ENCODE results near the gene VSIG2.

The VSIG2 gene

GRCh38 chr11:124763156-124763947, 11.3 kb upstream of the VSIG2 start:
- peak; percentile 76 for DNase-seq (ENCODE audit: low read depth)

GRCh38 chr11:124762624-124763155, 10.6 kb upstream of the VSIG2 start:
- DNase-seq (ENCODE audit: low read depth): no peak

GRCh38 chr11:124762105-124762623, 10.1 kb upstream of the VSIG2 start, which contains the start of gene ESAM:
Gene ESAM, minus strand, starts transcription at chr11:124762290. Its CDS starts 136 bp downstream, at chr11:124762154.
- peak; percentile 58 for DNase-seq (ENCODE audit: low read depth)

DNA sequence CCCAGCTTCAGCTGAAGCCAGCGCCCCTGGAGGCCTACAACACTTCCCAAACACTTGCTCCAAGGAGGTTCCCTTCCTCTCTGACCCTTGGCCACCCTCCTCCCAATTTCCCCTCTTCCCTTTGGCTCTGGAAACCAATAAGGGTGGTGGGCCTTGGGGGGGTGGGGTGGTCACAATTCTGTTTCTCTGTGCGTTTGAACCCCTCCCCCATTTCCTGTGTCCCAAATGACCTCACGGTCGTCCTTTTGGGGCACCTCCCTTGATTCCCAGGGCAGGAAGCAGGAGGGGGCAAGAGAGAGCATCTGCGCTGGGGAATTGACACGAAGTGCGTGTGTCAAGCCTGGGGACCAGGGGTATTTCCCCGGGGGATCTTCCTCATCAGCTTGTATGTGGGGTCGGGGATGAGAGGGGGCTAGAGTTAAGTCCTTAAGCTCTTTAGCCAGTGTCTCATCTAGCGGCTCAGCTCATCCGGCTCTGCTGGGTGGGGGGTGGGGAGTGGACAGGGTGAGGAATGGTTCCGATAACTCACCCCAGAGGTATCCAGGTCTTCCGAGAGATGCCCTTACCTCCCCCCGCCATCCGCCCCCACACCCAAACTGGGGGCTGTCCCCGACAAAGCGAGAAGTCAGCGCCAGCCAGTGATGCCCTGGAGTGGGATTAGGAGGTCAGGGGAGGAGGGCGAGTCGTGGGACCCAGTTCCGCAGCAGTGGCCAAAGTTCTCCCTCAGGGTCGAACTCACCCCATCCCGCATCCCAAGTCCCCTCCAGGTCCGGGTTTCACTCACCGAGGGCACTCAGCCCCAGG, 9.4 kb upstream of the VSIG2 start:
- no peak for DNase-seq (ENCODE audit: low read depth)

- DNase-seq (ENCODE audit: low read depth): no peak
Observed at GRCh38 chr11:124760806-124761205, 8.8 kb upstream of the VSIG2 start.

- DNase-seq (ENCODE audit: low read depth): no peak
Observed at GRCh38 chr11:124760205-124760652, 8.2 kb upstream of the VSIG2 start.

DNA sequence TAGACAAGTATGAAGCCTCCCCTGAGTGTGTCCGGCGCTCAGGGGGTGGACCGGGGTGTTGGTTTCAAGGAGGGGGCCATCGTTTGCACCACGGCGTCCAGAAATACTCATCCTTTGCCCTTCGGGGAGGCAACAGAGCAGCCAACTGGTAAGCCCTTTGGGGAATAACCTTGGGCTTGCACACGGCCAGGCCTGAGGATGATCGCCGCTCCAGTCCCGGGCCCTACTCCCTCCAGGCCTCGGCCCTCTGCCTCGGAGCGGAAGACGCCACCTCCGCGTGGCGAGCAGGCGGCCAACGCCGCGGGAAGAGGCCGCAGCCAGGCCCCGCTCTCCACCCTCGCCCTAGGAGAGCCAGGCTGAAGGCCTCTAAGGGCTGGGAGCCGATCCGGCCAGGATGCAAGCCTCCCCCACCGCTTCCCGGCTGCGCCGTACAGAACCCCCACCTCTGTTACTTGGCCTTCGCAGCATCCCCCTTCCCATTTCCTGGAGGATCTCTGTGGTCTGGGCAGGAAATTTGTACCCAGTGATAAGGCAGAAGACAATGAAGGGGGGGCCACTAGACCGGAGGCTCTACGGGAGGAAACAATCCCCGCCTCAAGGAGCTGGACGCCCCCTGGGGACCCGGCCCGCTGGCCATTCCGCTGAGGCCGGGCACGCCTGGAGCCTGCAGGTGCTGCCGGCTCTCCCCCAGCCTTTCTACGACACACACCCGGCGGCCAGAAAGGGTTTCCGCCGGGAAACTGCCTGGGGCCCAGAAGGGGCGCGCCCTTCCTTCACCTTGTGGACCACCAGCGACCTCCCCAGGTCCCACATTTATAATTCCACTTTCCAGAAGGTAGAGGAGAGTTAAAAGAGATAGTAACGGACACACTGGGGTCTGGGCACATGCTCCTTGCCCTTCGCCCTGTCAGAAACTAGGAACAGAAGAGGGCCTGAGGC, 7.5 kb upstream of the VSIG2 start:
- no peak for DNase-seq (ENCODE audit: low read depth)

GRCh38 chr11:124758355-124759265, 6.6 kb upstream of the VSIG2 start:
- peak; percentile 51 for DNase-seq (ENCODE audit: low read depth)

DNA sequence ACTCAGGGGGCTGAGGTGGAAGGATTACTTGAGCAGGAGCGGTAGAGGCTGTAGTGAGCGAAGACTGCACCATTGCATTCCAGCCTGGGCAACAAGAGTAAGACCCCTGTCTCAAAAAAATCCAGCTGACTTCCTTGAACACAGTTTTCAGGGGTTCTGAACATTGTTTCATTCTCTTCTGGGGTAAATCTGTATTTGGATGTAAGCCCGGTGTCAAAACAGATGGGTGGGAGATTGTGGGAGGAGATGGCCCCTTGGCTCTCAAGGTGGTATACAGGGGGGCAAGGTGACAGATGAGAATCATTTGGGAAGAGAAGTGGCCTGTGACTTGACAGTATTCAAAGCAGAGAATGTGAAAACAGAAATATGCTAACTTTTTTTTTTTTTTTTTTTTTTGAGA, 5.3 kb upstream of the VSIG2 start:
- DNase-seq (ENCODE audit: low read depth): no peak

GRCh38 chr11:124756753-124757227, 4.7 kb upstream of the VSIG2 start:
- no peak for DNase-seq (ENCODE audit: low read depth)

GRCh38 chr11:124756033-124756752, 4.1 kb upstream of the VSIG2 start:
- no peak for DNase-seq (ENCODE audit: low read depth)

- no peak for DNase-seq (ENCODE audit: low read depth)
Observed at GRCh38 chr11:124754710-124755109, 2.7 kb upstream of the VSIG2 start.

DNA sequence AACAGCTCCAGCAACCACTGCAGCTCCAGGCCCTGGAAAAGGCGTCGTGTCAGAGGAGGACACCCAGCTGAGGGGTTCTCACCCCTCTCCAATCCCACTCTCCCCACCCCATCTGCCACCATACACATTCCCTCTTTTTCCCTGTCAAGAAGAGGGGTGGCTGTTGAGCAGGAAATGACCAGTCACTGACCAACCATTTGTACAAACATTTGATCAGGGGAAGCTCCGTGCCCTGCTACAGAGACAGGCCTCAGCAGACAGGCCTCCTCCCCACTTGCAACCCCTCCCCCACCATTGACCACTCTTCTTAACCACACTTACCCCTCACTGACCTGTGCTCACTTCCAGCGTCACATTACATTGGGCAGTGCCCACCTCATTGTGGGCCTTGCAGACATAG, 2.3 kb upstream of the VSIG2 start:
- no peak for DNase-seq (ENCODE audit: low read depth)

DNA sequence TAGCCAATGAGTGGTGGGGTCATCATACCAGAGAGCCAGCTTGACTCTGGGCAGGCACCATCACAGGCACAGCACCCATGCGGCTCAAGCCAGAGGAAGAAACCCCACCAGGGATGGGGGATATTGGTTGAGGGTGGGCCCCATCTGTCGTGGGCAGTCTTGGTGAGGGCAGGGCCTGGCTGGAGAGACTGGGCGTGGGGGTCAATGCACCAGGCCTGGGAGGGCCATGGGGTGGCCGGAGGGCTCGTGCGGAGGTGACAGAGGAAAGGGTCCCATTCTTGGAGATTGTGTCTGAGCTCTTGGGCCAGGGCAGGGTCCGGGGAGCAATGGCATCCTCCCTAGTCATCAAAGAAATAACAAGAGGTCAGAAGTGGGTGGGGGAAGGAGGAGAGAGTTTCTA, 1.6 kb upstream of the VSIG2 start:
- DNase-seq (ENCODE audit: low read depth): no peak

GRCh38 chr11:124753205-124753604, 1.1 kb upstream of the VSIG2 start:
- no peak for DNase-seq (ENCODE audit: low read depth)

- no peak for DNase-seq (ENCODE audit: low read depth)
Observed at GRCh38 chr11:124752471-124753102, 532 bp upstream of the VSIG2 start.

- DNase-seq (ENCODE audit: low read depth): no peak
Observed at GRCh38 chr11:124751391-124751740, 689 bp downstream of the VSIG2 start.

GRCh38 chr11:124749912-124750311, 2.1 kb downstream of the VSIG2 start:
- no peak for DNase-seq (ENCODE audit: low read depth)

Measured in activated T-helper 9 cell treated with anti-CD3 and anti-CD28 coated beads, Interleukin-2, amount 50 U/mL, for 16 hours (primary cell).